AML-193 (cell line): ENCODE results near the gene IL4R.
"Not testable (repeated sequence)": the region's sequence is repeated elsewhere in the genome, so short reads cannot be mapped to it uniquely, and the experiment has no call there.

ENCODE experiments used
- DNase-seq, 2 experiments: peaks; one replicate each; lab custom pipeline; 2025; lab: John Stamatoyannopoulos, UW

IL4R gene

GRCh38 chr16:27381974-27382855 lies 68.4 kb downstream of the IL4R start:
- DNase-seq = no peak

- peak; percentile 72 to 76 for DNase-seq
Measured at GRCh38 chr16:27383556-27384243, 69.9 kb downstream of the IL4R start.

- DNase-seq = no peak
Measured at GRCh38 chr16:27384425-27384824, 70.7 kb downstream of the IL4R start.

GRCh38 chr16:27385398-27385797 lies 71.6 kb downstream of the IL4R start:
- DNase-seq = no peak

- DNase-seq = no peak
Measured at GRCh38 chr16:27386674-27387073, 72.9 kb downstream of the IL4R start.

- DNase-seq = no peak
Measured at GRCh38 chr16:27387724-27388123, 74.0 kb downstream of the IL4R start.

GRCh38 chr16:27389272-27389961 lies 75.6 kb downstream of the IL4R start:
- DNase-seq = no peak

GRCh38 chr16:27390151-27390550 lies 76.4 kb downstream of the IL4R start:
- DNase-seq = peak; percentile 55 to 59

- no peak for DNase-seq
Measured at GRCh38 chr16:27392671-27393070, 78.9 kb downstream of the IL4R start.

- DNase-seq = no peak
Measured at GRCh38 chr16:27394516-27394915, 80.7 kb downstream of the IL4R start.

GRCh38 chr16:27398341-27398893 lies 84.6 kb downstream of the IL4R start:
- DNase-seq = not testable (repeated sequence)

- DNase-seq = peak; percentile 23 to 44
Measured at GRCh38 chr16:27398894-27399853, 85.4 kb downstream of the IL4R start.

GRCh38 chr16:27399969-27400368 lies 86.2 kb downstream of the IL4R start:
- no peak for DNase-seq

- DNase-seq = peak; percentile 28 to 44
Measured at GRCh38 chr16:27400751-27401620, 87.2 kb downstream of the IL4R start.

- DNase-seq = peak; percentile 38 to 57
Measured at GRCh38 chr16:27401768-27402568, 88.2 kb downstream of the IL4R start, which contains the start of gene IL21R. TSS of gene IL21R (plus strand) at chr16:27402174. CDS start at chr16:27430072, 27,898 bp downstream.

GRCh38 chr16:27402569-27402963 lies 88.8 kb downstream of the IL4R start:
- DNase-seq = no peak

- no peak for DNase-seq
Measured at GRCh38 chr16:27402964-27403600, 89.3 kb downstream of the IL4R start.

- no peak for DNase-seq
Measured at GRCh38 chr16:27403601-27403992, 89.8 kb downstream of the IL4R start.
